Activated T-cell treated with anti-CD3 and anti-CD28 coated beads, Interleukin-2, amount 50 U/mL, for 48 hours (primary cell): ENCODE results near the gene GSE1.

Source experiments
- DNase-seq, 2 experiments: peaks; one replicate each; pipeline ENCODE4 v3.0.0-alpha.2; 2020

GSE1 gene

GRCh38 chr16:85607796-85608514 is 5.2 kb upstream of the GSE1 start:
- no peak for DNase-seq

GRCh38 chr16:85608515-85608885 is 4.6 kb upstream of the GSE1 start:
- no peak for DNase-seq

GRCh38 chr16:85608887-85609286 is 4.2 kb upstream of the GSE1 start:
- no peak for DNase-seq

- DNase-seq: no peak
Observed at GRCh38 chr16:85609539-85609938, 3.6 kb upstream of the GSE1 start.

GRCh38 chr16:85610059-85610445 is 3.1 kb upstream of the GSE1 start:
- no peak for DNase-seq

- DNase-seq: peak; percentile 94
Observed at GRCh38 chr16:85610446-85611193, 2.5 kb upstream of the GSE1 start.

GRCh38 chr16:85611194-85611443 is 2.0 kb upstream of the GSE1 start:
- peak in 1 of 2 experiments; percentile 28 for DNase-seq

- peak; percentile 61 to 69 for DNase-seq
Observed at GRCh38 chr16:85611444-85612190, 1.5 kb upstream of the GSE1 start.

GRCh38 chr16:85612191-85612800 is 826 bp upstream of the GSE1 start:
- peak; percentile 60 to 69 for DNase-seq

GRCh38 chr16:85613604-85614337 is 649 bp downstream of the GSE1 start:
- DNase-seq: peak; percentile 39 to 41

- DNase-seq: no peak
Observed at GRCh38 chr16:85614338-85615013, 1.4 kb downstream of the GSE1 start.

GRCh38 chr16:85615014-85615851 is 2.1 kb downstream of the GSE1 start:
- peak; percentile 78 to 82 for DNase-seq

GRCh38 chr16:85615852-85616606 is 2.9 kb downstream of the GSE1 start:
- peak; percentile 85 to 87 for DNase-seq

GRCh38 chr16:85616607-85617321 is 3.6 kb downstream of the GSE1 start:
- DNase-seq: peak in 1 of 2 experiments; percentile 49

- no peak for DNase-seq
Observed at GRCh38 chr16:85617948-85618347, 4.8 kb downstream of the GSE1 start.

- DNase-seq: no peak
Observed at GRCh38 chr16:85618521-85618920, 5.4 kb downstream of the GSE1 start.

- no peak for DNase-seq
Observed at GRCh38 chr16:85619101-85619891, 6.2 kb downstream of the GSE1 start.

- no peak for DNase-seq
Observed at GRCh38 chr16:85620374-85620773, 7.3 kb downstream of the GSE1 start.
